ENCODE data around the gene EXO1. TPM values are rescaled to one million over a fixed set of nuclear protein-coding genes. Genes with fewer than 3 reads are reported as not detected.

EXO1 gene
- total RNA-seq, 1 donor from 2014 or later: 39.5 TPM

GRCh38 chr1:241888232-241888631 is 40.2 kb downstream of the EXO1 start:
- intact Hi-C loops (cut with micrococcal nuclease): no loop called here

- intact Hi-C loops (cut with micrococcal nuclease): no loop called here
Measured at GRCh38 chr1:241891296-241891695, 43.3 kb downstream of the EXO1 start.

- intact Hi-C loops (cut with micrococcal nuclease): no loop called here
Measured at GRCh38 chr1:241894016-241894415, 46.0 kb downstream of the EXO1 start.

GRCh38 chr1:241895013-241895412 is 47.0 kb downstream of the EXO1 start:
- intact Hi-C loops (cut with micrococcal nuclease): loop anchor here (5.0 kb wide), 1 partner anchor 363 kb away; the partner anchor contains the start of gene KMO

DNA sequence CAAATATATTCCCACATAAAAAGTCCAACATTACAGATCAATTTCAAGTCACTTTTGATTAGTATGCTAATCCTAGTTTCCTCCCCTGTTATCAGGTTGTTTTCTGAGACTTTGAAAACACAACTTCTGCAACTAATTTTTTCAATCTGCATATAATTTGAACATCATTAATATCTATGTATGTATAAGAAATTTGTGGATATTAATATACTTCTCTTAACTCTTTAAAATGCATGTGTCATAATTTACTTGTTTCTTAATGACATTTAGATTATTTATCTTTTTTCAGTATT is 48.6 kb downstream of the EXO1 start:
- intact Hi-C loops (cut with micrococcal nuclease): loop anchor here (1.0 to 5.0 kb wide), 4 partner anchors 103 to 364 kb away; partner anchors contain the start of genes KMO and MAP1LC3C

DNA sequence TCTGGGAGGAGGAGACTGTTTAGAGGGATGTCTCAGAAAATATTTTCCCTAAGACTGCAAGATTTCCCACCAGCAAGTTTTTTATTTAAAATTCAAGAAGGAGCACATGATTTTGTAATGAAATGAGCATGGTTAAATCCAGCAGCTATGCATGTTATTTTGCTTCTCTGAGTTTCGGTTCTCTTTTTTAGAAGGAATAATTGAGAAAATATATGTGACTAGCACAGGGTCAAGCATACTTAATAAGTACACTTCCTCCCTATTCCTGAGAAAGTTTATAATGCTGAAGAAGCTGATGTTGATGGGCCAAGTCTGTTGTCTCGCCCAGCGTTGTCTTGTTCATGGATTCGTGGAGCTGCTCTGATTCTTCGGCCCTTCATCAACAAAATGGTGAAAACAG is 51.2 kb downstream of the EXO1 start:
- intact Hi-C loops (cut with micrococcal nuclease): loop anchor here (5.0 kb wide), 1 partner anchor 367 kb away; the partner anchor contains the start of gene KMO

GRCh38 chr1:241900381-241900780 is 52.4 kb downstream of the EXO1 start:
- intact Hi-C loops (cut with micrococcal nuclease): no loop called here

DNA sequence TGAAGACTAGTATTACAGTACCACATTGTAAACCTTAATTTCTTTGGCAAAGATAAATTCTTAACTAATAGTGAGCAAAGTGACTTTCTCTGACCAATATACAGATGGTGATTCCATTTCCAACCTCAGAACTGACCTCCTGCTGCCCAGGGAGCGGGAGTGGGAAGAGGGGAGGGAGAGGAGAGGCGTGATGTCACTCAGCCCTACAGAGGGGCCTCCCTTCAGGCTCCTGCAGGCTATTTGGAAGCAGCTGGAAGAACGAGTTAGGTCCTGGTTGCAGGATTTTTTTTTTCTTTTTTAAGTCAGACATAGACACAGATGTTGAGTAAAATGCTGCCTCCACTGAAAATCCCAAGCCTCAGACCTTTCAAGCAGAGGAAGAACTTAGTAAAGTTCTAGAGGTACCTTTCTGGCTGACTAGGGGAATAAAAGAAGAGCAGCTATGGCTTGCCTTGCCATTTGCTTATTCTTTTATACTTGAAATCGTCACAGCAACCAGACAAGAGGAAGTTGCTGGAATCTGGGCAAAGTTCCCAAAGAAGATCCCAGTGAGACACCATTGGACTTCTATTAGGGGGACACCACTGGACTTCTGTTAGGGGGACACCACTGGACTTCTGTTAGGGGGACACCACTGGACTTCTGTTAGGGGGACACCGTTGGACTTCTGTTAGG is 54.5 kb downstream of the EXO1 start:
- intact Hi-C loops (cut with micrococcal nuclease): no loop called here

- intact Hi-C loops (cut with micrococcal nuclease): no loop called here
Measured at GRCh38 chr1:241916196-241916595, 68.2 kb downstream of the EXO1 start.

- intact Hi-C loops (cut with micrococcal nuclease): no loop called here
Measured at GRCh38 chr1:241917487-241917886, 69.5 kb downstream of the EXO1 start.

DNA sequence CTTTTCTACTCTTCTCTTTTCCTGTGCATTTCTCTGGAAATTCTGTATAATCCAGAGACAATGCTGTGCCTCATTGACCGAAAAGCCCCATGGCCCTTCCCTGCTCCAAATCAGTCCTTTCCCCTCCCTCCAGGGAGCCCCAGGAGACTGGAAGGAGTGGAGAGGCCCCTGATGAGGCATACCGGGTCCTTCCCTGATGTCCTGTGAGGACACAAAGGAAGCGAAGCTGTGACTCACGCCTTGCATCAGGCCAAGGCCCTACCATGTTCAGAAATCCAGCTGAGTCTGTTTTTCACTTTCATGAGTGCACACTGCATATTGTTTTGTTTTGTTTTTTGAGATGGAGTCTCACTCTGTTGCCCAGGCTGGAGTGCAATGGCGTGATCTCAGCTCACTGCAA is 70.9 kb downstream of the EXO1 start:
- intact Hi-C loops (cut with micrococcal nuclease): no loop called here

- intact Hi-C loops (cut with micrococcal nuclease): no loop called here
Measured at GRCh38 chr1:241924080-241924808, 76.2 kb downstream of the EXO1 start.

GRCh38 chr1:241926141-241926540 is 78.1 kb downstream of the EXO1 start:
- intact Hi-C loops (cut with micrococcal nuclease): no loop called here

GRCh38 chr1:241927321-241927720 is 79.3 kb downstream of the EXO1 start:
- intact Hi-C loops (cut with micrococcal nuclease): no loop called here

DNA sequence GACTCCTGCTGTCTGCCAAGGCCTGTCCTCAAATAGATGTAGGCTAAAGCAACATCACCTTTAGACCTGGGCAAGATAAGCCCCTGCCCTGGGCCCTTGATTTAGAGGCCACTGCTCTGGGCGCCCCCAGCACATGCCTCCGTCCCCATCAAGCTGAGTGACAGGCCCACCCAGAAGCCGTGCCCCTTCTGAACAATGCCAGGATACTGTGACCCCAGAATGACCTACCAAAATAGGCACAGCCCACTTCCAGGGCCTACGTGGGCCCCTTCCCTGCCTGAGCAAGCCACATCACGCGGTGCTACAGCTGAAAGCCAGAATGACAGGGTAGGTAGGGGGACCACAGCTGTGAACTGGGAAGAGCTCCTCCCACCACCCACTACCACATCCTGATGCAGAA is 84.8 kb downstream of the EXO1 start:
- intact Hi-C loops (cut with micrococcal nuclease): no loop called here

DNA sequence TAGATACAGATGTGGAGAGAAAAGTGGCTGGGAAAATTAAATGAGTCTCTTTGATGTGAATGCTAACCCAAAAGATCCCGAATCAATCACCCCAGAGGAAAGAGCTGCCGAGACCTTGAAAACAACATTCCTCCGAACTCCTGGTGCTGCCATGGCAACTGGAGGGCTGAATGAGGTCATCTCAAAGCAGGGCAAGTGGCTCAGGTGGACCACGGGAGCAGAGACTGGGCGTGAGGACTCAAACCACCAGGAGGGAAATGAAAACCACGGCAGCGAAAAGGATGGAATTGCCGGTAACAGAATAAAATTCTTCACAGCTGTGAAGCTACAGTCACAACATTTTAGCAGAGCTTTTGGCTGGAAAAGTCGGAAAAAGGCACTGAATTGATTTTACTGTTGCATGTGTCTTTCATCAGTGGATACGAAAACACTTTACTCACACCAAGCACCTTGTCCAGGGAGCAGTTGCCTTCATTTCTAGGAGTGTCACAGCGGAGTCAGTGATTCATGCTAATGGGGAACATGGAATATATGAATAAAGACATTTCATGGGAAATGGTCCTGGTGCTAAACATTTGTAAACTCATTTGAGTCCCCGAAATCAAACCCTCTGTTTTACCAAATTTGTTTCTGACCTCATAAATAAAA is 86.3 kb downstream of the EXO1 start:
- intact Hi-C loops (cut with micrococcal nuclease): no loop called here

DNA sequence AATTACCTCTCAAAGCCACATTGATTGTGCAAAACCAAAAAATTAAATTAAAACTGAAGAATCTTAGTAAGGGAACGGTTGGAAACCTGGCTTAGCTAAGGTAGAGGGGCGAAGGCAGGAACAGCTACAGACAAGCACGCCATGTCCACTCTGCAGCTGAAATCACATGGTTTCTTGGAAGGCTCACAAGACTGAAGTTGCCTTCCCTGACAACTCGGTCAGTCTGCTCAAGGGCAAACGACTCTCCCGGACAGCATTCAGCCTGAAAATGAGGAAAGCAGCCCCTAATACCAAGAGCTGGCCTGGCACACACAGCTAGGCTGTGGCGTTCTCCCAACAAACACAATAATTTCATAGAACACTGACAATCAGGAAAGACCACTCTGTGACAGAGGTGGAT is 86.9 kb downstream of the EXO1 start:
- intact Hi-C loops (cut with micrococcal nuclease): no loop called here

Other genes with a start within 250 kb of the EXO1 start
- 13.2 and 13.7 TPM in 2 replicates for gene CHML, start 207.8 kb upstream of the EXO1 start, total RNA-seq
- 12.4 and 13.6 TPM in 2 replicates for gene OPN3, start 207.8 kb upstream of the EXO1 start, total RNA-seq
- gene WDR64, start 195.9 kb upstream of the EXO1 start, total RNA-seq: not detected in 2 replicates
- gene BECN2, start 109.6 kb downstream of the EXO1 start, total RNA-seq: not detected in 2 replicates
- gene MAP1LC3C, start 150.9 kb downstream of the EXO1 start, total RNA-seq: not detected in 2 replicates